BE2C (cell line): ENCODE results near the gene GFI1. TPM values are rescaled to one million over a fixed set of nuclear protein-coding genes. Genes with fewer than 3 reads are reported as not detected.
"Not testable (repeated sequence)": the region's sequence is repeated elsewhere in the genome, so short reads cannot be mapped to it uniquely, and the experiment has no call there.

ENCODE experiments used
- DNase-seq: peaks from one replicate; pipeline ENCODE4 v3.0.0-alpha.2; 2020
- H3K27me3 ChIP-seq: fragments of 250-450 bp; sonication (Bioruptor Pico); 2 replicates; pipeline ENCODE4 v1.5.1; 2020; ENCODE audit warnings: mild to moderate bottlenecking
- H3K36me3 ChIP-seq: fragments of 250-450 bp; sonication (Bioruptor Pico); 2 replicates; pipeline ENCODE4 v1.5.1; 2020; ENCODE audit warnings: mild to moderate bottlenecking
- H3K4me1 ChIP-seq: fragments of 250-450 bp; sonication (Bioruptor Pico); 2 replicates; pipeline ENCODE4 v1.5.1; 2020
- H3K4me3 ChIP-seq: 2 replicates; pipeline ENCODE4 v1.5.1; 2011; ENCODE audit warnings: low read depth, low read length
- H3K9me3 ChIP-seq: fragments of 250-450 bp; sonication (Bioruptor Pico); 2 replicates; pipeline ENCODE4 v1.5.1; 2020
- CTCF ChIP-seq: IDR thresholded peaks from 2 replicates; pipeline ENCODE4 v1.5.1; 2012; ENCODE audit warnings: mild to moderate bottlenecking, low read depth, low read length
- polyA plus RNA-seq: library from polyadenylated mRNA; unstranded; fragments of >200 nt; gene quantifications from one replicate; pipeline ENCODE4 v1.2.1, GENCODE V29; 2012; ENCODE audit warnings: low read depth, missing spikeins; ENCODE audit not compliant: insufficient read length, insufficient read depth

The GFI1 gene
- polyA plus RNA-seq: not detected

- no peaks in the 10 kb centered on the region for H3K36me3 ChIP-seq
- H3K9me3 ChIP-seq: no peaks in the 10 kb centered on the region
- peak within 1 kb of the TSS; percentile 36 for H3K4me3 ChIP-seq
- H3K27me3 ChIP-seq: peaks cover 77% of the 10 kb centered on the region
- DNase-seq: peak; percentile 13
- H3K4me1 ChIP-seq: no peaks in the 10 kb centered on the region
- no peak for TF ChIP-seq CTCF
Observed at GRCh38 chr1:92486251-92487077, at the start of gene GFI1. GFI1 (minus strand) TSS chr1:92486925; CDS start chr1:92483487, 3,438 bp downstream.

- H3K4me3 ChIP-seq, H3K9me3 ChIP-seq, H3K36me3 ChIP-seq, H3K27me3 ChIP-seq, DNase-seq, H3K4me1 ChIP-seq: not testable (repeated sequence)
Observed at GRCh38 chr1:92532371-92532770, 45.6 kb upstream of the GFI1 start.

GRCh38 chr1:92531939-92532338, 45.2 kb upstream of the GFI1 start:
- H3K27me3 ChIP-seq, H3K4me1 ChIP-seq, DNase-seq, H3K4me3 ChIP-seq, H3K36me3 ChIP-seq, H3K9me3 ChIP-seq: not testable (repeated sequence)

- no peak overlapping the region for H3K4me3 ChIP-seq
- no peaks in the 10 kb centered on the region for H3K36me3 ChIP-seq
Observed at GRCh38 chr1:92527670-92528069, 40.9 kb upstream of the GFI1 start.

GRCh38 chr1:92524944-92525590, 38.3 kb upstream of the GFI1 start:
- DNase-seq, H3K36me3 ChIP-seq, H3K27me3 ChIP-seq, H3K9me3 ChIP-seq, H3K4me3 ChIP-seq, H3K4me1 ChIP-seq: not testable (repeated sequence)

More at GRCh38 chr1:92527670-92528069, 40.9 kb upstream of the GFI1 start:
- H3K27me3 ChIP-seq: no peaks in the 10 kb centered on the region
- H3K9me3 ChIP-seq: no peaks in the 10 kb centered on the region
- DNase-seq: no peak
- no peaks in the 10 kb centered on the region for H3K4me1 ChIP-seq
- TF ChIP-seq CTCF: no peak

GRCh38 chr1:92519043-92519442, 32.3 kb upstream of the GFI1 start:
- TF ChIP-seq CTCF: no peak
- H3K9me3 ChIP-seq: no peaks in the 10 kb centered on the region

GRCh38 chr1:92516574-92516973, 29.8 kb upstream of the GFI1 start:
- no peaks in the 10 kb centered on the region for H3K9me3 ChIP-seq
- TF ChIP-seq CTCF: no peak
- no peak overlapping the region for H3K4me3 ChIP-seq
- DNase-seq: no peak
- H3K4me1 ChIP-seq: no peaks in the 10 kb centered on the region
- no peaks in the 10 kb centered on the region for H3K27me3 ChIP-seq
- no peaks in the 10 kb centered on the region for H3K36me3 ChIP-seq

More at GRCh38 chr1:92519043-92519442, 32.3 kb upstream of the GFI1 start:
- Histone ChIP-seq H3K4me1 (no peaks in the 10 kb centered on the region), H3K36me3 (no peaks in the 10 kb centered on the region), H3K27me3 (no peaks in the 10 kb centered on the region), H3K4me3 (no peak overlapping the region)
- no peak for DNase-seq
